Gastroesophageal sphincter (tissue), 3 donors: Measurements from ENCODE around the gene FAM219A.

Experiments used
- POLR2A ChIP-seq, 2 donors: fragments of 450-650 bp; IDR thresholded peaks; one replicate each; pipeline ENCODE4 v1.6.1; 2017; ENCODE audit warnings: antibody characterized with exemption in 2 of 2, mild to moderate bottlenecking in 2 of 2, moderate library complexity in 1 of 2
- POLR2AphosphoS5 ChIP-seq: sonication (generic); formaldehyde crosslinking; IDR thresholded peaks from one replicate; pipeline ENCODE4 v1.6.1; 2017; ENCODE audit warnings: antibody characterized with exemption
- TF ChIP-seq, protein P1 (sequence below), 4 experiments: fragments of 200-600 bp in 2 of 4; fragments of 450-650 bp in 2 of 4; sonication (generic) in 1 of 4; IDR thresholded peaks; one replicate each; pipeline ENCODE4 v1.5.1; 2017 to 2019; ENCODE audit warnings: antibody characterized with exemption in 4 of 4, mild to moderate bottlenecking in 2 of 4, moderate library complexity in 2 of 4

DNA sequence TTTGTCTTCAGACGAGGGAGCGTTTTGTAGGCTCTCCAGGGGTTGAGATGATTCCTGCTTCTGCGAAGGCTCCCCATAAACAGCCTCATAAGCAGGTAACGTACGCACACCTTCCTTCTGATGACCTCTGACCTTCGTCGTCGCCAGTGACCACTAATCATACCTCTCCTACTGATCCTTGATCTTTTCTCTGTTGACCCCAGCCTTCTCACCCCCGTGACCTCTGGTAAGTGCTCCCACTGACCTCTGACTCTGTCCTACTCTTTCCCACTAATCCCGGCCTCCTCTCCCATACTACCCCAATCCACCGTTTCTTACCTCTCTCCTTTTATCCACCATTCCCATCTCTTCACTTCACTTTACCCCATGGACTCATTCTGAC lies 580 bp upstream of the FAM219A start:
- TF ChIP-seq POLR2A (IDR thresholded peaks at IDR 0.05) (no peak), POLR2AphosphoS5 (no peak)
- TF ChIP-seq, protein P1, sequence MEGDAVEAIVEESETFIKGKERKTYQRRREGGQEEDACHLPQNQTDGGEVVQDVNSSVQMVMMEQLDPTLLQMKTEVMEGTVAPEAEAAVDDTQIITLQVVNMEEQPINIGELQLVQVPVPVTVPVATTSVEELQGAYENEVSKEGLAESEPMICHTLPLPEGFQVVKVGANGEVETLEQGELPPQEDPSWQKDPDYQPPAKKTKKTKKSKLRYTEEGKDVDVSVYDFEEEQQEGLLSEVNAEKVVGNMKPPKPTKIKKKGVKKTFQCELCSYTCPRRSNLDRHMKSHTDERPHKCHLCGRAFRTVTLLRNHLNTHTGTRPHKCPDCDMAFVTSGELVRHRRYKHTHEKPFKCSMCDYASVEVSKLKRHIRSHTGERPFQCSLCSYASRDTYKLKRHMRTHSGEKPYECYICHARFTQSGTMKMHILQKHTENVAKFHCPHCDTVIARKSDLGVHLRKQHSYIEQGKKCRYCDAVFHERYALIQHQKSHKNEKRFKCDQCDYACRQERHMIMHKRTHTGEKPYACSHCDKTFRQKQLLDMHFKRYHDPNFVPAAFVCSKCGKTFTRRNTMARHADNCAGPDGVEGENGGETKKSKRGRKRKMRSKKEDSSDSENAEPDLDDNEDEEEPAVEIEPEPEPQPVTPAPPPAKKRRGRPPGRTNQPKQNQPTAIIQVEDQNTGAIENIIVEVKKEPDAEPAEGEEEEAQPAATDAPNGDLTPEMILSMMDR (IDR thresholded peaks at IDR 0.05) = no peak
